Measurements from ENCODE around the gene SEPTIN5. TPM values are rescaled to one million over a fixed set of nuclear protein-coding genes. Genes with fewer than 3 reads are reported as not detected.

SEPTIN5 gene
- total RNA-seq, 1 donor from 2014 or later, result 123 TPM

- ATAC-seq (ENCODE audit: poor library complexity), result no peak
- intact Hi-C loops (cut with DNase I), result no loop called here
These were observed 48.5 kb downstream of the SEPTIN5 start for GRCh38 chr22:19762568-19763457.

GRCh38 chr22:19763458-19764298 lies 49.4 kb downstream of the SEPTIN5 start:
- DNase-seq (no peak), ATAC-seq (ENCODE audit: poor library complexity) (no peak)
- intact Hi-C loops (cut with DNase I), result no loop called here

More at GRCh38 chr22:19762568-19763457, 48.5 kb downstream of the SEPTIN5 start:
- DNase-seq, result no peak

- ATAC-seq (ENCODE audit: poor library complexity) (no peak), DNase-seq (no peak)
- intact Hi-C loops (cut with DNase I), result no loop called here
These were observed 49.9 kb downstream of the SEPTIN5 start for GRCh38 chr22:19764299-19764593.

- ATAC-seq (ENCODE audit: poor library complexity) (no peak), DNase-seq (no peak)
- intact Hi-C loops (cut with DNase I), result no loop called here
These were observed 50.6 kb downstream of the SEPTIN5 start for GRCh38 chr22:19764636-19765476.

- ATAC-seq (ENCODE audit: poor library complexity), result peak; percentile 66
- DNase-seq, result peak; percentile 53
- intact Hi-C loops (cut with DNase I), result no loop called here
These were observed 51.4 kb downstream of the SEPTIN5 start for GRCh38 chr22:19765477-19766239.

GRCh38 chr22:19766240-19766510 lies 51.9 kb downstream of the SEPTIN5 start:
- DNase-seq, result no peak
- intact Hi-C loops (cut with DNase I), result no loop called here

GRCh38 chr22:19766511-19767426 lies 52.5 kb downstream of the SEPTIN5 start:
- ATAC-seq (ENCODE audit: poor library complexity) (peak; percentile 76), DNase-seq (peak; percentile 82)
- intact Hi-C loops (cut with DNase I), result no loop called here

More at GRCh38 chr22:19766240-19766510, 51.9 kb downstream of the SEPTIN5 start:
- ATAC-seq (ENCODE audit: poor library complexity), result no peak

GRCh38 chr22:19767427-19768341 lies 53.4 kb downstream of the SEPTIN5 start:
- peak; percentile 42 for ATAC-seq (ENCODE audit: poor library complexity)

GRCh38 chr22:19769393-19769715 lies 55.1 kb downstream of the SEPTIN5 start:
- no peak for ATAC-seq (ENCODE audit: poor library complexity)
- intact Hi-C loops (cut with DNase I), result no loop called here
- peak; percentile 36 for DNase-seq

More at GRCh38 chr22:19767427-19768341, 53.4 kb downstream of the SEPTIN5 start:
- DNase-seq, result peak; percentile 79
- intact Hi-C loops (cut with DNase I), result no loop called here

- intact Hi-C loops (cut with DNase I), result no loop called here
These were observed 56.3 kb downstream of the SEPTIN5 start for GRCh38 chr22:19770349-19771220.

GRCh38 chr22:19772422-19772672 lies 58.0 kb downstream of the SEPTIN5 start:
- peak; percentile 13 for DNase-seq
- no peak for ATAC-seq (ENCODE audit: poor library complexity)
- intact Hi-C loops (cut with DNase I), result no loop called here

More at GRCh38 chr22:19770349-19771220, 56.3 kb downstream of the SEPTIN5 start:
- DNase-seq (peak; percentile 26), ATAC-seq (ENCODE audit: poor library complexity) (no peak)

Other genes with a start within 250 kb of the SEPTIN5 start
- 43.5 TPM for gene UFD1, start 235.3 kb upstream of the SEPTIN5 start, total RNA-seq
- gene CDC45, start 234.6 kb upstream of the SEPTIN5 start, total RNA-seq, result 0.62 TPM
- 23.9 TPM for gene CLDN5, start 190.1 kb upstream of the SEPTIN5 start, total RNA-seq
- not detected for gene GP1BB, start 9.0 kb downstream of the SEPTIN5 start, total RNA-seq
- 3.2 TPM for gene TBX1, start 46.3 kb downstream of the SEPTIN5 start, total RNA-seq
- 2.5 TPM for gene GNB1L, start 140.4 kb downstream of the SEPTIN5 start, total RNA-seq
- 6.2 TPM for gene RTL10, start 140.4 kb downstream of the SEPTIN5 start, total RNA-seq
- gene COMT, start 227.3 kb downstream of the SEPTIN5 start, total RNA-seq, result 75.3 TPM
- 40.4 TPM for gene TXNRD2, start 227.3 kb downstream of the SEPTIN5 start, total RNA-seq

All from Right ventricle myocardium superior (tissue), 1 donor.